ENCODE measurements around the gene SLC27A5. TPM values are rescaled to one million over a fixed set of nuclear protein-coding genes. Genes with fewer than 3 reads are reported as not detected.

Gene SLC27A5
- total and polyA plus RNA-seq, 11 donors, result 1.8 to 9.1 (median 3.7) TPM

- Histone ChIP-seq H3K4me1 (peaks cover 0 to 25% (median 14%) of the 10 kb centered on the region in 12 donors), H3K9me3 (no peaks in the 10 kb centered on the region), H3K4me3 (peak overlapping the region; percentile 36 to 87 (median 72)), H3K36me3 (peaks cover 0 to 46% (median 31%) of the 10 kb centered on the region in 9 donors), H3K27ac (peak overlapping the region; percentile 65 to 93 (median 90)), H3K27me3 (no peaks in the 10 kb centered on the region)
- peak in 2 of 5 donors; percentile 43 to 64 for DNase-seq
- ATAC-seq, result peak in 2 of 4 donors; percentile 5 to 12
- no peak for TF ChIP-seq POLR2A (IDR thresholded peaks at IDR 0.05)
- TF ChIP-seq CTCF (IDR thresholded peaks at IDR 0.05), result no peak
- WGBS, 4 donors, result 2 to 3% (median 2%) methylated on average over 26 to 27 of the region's 27 CpGs
- intact Hi-C loops (cut with DNase I), result loop anchor here in 2 of 10 donors (1.0 kb wide), 1 partner anchor 23 kb away; no protein-coding TSS in a partner anchor
Measured at GRCh38 chr19:58476498-58477015, 35.2 kb downstream of the SLC27A5 start.

- intact Hi-C loops (cut with DNase I), result loop anchor here in 2 of 10 donors (1.0 kb wide), 1 partner anchor 23 kb away; no protein-coding TSS in a partner anchor
Measured at GRCh38 chr19:58475714-58476497, 35.9 kb downstream of the SLC27A5 start, which contains the start of gene ZNF446. Gene ZNF446, plus strand, starts transcription at chr19:58476352. Its CDS starts 867 bp downstream, at chr19:58477219.

GRCh38 chr19:58474997-58475713 lies 36.6 kb downstream of the SLC27A5 start:
- 23 to 25% (median 24%) methylated on average over 27 of the region's 27 CpGs for WGBS, 4 donors
- Histone ChIP-seq H3K4me3 (peak overlapping the region; percentile 36 to 87 (median 72)), H3K9me3 (no peaks in the 10 kb centered on the region), H3K27me3 (no peaks in the 10 kb centered on the region), H3K27ac (peak overlapping the region; percentile 65 to 93 (median 90)), H3K36me3 (peaks cover 0 to 41% (median 31%) of the 10 kb centered on the region in 9 donors), H3K4me1 (peaks cover 0 to 25% (median 14%) of the 10 kb centered on the region in 12 donors)
- DNase-seq (no peak), ATAC-seq (no peak)
- TF ChIP-seq CTCF (IDR thresholded peaks at IDR 0.05) (no peak), POLR2A (IDR thresholded peaks at IDR 0.05) (no peak)
- intact Hi-C loops (cut with DNase I), result no loop called here

More at GRCh38 chr19:58475714-58476497, 35.9 kb downstream of the SLC27A5 start, which contains the start of gene ZNF446:
- Histone ChIP-seq H3K27ac (peak within 1 kb of the TSS; percentile 65 to 93 (median 90)), H3K4me1 (peaks cover 0 to 25% (median 14%) of the 10 kb centered on the region in 12 donors), H3K4me3 (peak within 1 kb of the TSS; percentile 36 to 87 (median 72)), H3K27me3 (no peaks in the 10 kb centered on the region), H3K36me3 (peaks cover 0 to 43% (median 33%) of the 10 kb centered on the region in 9 donors), H3K9me3 (no peaks in the 10 kb centered on the region)
- TF ChIP-seq POLR2A (IDR thresholded peaks at IDR 0.05) (peak in 1 of 2 donors; percentile 59), CTCF (IDR thresholded peaks at IDR 0.05) (peak in 2 of 12 donors; percentile 6 to 15)
- WGBS, 4 donors, result 0 to 1% (median 0%) methylated on average over 33 to 64 of the region's 64 CpGs
- peak; percentile 96 to 98 (median 97) for DNase-seq
- peak; percentile 93 to 95 (median 94) for ATAC-seq

All from heart left ventricle (tissue), 16 donors.